SKM-1 treated with dmso at 0.1 percent for 144 hours (cell line): ENCODE measurements around the gene APOM.

Experiments
- DNase-seq: peaks from one replicate; lab custom pipeline; 2025; ENCODE audit not compliant: unreplicated experiment; lab: John Stamatoyannopoulos, UW

The APOM gene

DNA sequence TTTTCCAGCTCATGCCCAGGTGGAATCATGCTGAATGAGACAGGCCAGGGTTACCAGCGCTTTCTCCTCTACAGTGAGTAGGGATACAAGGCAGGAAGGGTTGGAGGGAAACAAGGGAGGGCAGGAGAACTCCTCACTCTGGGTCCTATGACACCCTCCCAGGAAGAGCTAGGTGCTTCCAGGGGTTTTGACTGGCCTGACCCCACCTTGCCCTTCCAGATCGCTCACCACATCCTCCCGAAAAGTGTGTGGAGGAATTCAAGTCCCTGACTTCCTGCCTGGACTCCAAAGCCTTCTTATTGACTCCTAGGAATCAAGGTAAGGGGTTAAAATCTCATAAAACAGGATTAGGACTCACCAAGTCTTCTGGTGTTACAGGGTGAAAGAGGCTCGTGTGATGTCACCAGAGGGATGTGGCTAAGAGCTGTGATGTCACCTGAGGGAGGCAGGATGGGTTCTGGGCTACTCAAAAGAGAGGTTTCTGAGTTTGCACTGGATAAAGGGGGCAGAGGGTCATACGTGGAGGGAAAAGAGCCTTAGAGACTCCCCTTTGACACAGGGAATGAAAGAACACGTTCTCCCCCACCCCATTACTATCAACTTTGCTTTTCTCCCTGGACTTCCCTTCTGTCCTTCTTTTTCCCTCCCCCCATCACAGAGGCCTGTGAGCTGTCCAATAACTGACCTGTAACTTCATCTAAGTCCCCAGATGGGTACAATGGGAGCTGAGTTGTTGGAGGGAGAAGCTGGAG, 1.9 kb downstream of the APOM start:
- no peak for DNase-seq

DNA sequence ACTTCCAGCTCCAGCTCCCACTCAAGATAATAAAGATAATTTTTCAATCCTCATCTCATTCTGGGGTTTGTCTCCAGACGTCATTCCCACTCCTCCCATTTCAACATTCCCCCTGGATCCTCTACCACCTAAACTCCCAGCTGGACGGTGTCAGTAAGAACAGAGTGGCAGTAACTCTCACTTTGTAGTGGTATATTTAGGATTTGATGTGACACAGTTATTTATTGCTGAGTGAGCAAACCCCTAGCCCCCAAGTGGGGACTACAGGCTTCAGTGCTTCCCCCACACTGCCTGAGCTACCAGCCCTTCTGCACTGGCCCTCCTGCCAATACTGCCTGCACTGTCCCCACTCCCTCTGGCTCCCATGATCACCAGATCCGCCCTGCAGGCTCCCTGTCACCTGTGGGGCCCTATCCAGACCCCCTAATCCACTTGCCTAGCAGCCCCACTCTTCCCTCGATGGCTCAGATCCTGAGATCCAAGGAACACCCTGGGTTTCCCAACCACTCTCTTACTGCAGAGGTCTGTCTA, 2.5 kb downstream of the APOM start:
- DNase-seq, result no peak

DNA sequence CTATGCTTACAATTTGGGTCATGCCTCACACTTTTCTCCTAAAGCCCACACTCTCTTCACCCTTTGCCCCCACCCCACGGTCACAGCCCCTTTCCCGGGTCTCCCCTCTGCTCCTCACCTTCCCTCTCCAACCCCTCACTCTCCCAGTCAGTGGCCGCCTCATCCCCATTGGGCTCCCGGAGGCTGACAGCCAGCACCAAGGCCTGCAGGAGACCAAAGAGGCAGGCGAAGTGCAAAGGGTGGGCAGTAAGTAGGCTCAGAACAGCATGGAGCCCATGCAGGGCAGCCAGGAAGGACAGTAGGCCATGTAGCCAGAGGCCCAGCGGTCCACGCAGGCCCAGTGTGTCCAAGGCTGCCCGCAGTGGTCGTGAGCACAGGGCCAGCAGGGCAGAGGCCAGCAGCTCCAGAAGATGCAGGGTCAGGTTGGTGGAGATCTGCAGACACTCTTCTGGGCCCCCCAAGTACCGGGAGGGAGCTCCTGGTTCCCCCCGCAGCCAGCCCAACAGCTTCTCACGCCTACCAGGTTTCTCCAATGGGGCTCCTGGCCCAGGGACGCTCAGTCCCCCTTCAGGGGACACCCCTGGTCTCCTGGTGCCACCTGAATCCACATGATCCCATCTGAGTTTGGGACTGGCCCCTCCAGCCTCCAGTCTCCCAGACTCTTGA, 3.4 kb downstream of the APOM start:
- DNase-seq, result no peak

DNA sequence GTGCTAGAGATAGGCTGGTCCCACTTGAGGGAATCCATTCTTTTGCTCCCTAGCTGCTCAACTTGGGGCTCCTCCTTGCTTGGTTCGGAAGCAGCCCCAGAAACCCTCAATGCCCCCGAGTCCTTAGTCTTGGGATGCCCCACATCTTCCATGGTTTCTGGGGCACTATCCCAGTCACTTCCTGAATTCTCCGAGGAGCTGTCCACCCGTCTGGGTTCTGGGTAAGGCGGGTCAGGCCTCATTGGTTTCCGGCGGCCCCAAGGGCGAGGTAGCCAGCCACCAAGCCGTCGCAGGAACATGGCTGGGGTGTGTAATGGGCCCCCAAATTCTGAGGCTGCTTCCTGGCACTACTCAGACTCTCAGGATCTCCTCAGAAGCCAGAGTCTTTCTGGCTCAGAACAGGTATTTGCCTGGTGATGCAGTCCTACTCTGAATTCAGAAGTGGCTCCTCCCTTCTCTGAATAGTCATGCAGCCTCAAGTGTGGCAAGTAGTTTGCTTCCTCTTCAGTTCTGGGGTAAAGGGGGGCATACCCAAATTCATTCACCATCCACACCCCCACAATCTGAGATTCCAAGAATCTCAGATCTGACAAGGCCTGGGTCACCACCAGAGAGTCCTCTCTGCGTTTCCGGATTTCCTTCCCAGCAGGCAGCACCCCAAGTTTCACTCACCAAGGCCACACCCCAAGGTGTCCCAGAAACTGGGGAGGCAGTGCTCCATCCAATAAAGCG, 4.1 kb downstream of the APOM start:
- peak; percentile 19 for DNase-seq

DNA sequence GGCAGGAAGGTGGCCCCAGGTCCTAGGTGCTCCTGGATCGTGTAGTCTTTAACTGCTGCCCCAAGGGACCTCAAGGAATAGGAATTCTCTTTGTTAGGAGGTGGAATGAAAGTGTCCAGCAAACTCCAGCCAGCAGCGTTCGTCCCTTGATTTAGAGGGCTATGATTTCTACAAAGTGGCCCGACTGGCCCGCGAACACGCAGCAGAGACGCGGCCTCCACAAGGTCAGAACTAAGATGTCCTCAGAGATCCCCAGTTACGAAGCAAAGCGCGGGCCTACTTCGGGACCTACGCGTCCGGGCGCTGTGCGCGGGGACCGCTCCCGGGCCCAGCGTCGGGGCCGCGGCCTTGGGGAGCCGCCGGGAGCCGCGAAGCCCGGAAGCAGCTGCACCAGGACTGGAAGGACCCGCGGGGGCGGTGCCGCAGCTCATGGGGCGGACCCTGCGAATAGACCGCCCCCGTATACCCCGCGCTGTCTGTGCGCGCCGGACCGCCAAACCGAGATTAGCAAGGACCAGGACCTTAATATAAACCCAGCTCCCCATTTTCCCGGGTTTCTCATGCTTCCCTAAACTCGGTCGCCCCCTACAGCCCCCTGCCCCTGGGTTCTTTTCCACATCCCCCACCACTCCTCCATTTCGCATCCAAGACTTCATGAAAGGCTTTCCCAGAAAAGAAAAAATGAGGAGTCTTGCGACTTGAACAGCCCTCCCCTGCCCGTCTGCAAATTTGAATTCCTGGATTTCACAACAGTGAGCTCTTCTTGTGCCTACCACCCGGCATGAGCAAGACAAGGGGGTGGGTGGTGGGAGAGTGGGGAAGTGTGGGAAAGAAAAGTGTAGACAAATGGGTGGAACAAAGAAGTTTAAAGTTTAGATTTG, 4.9 kb downstream of the APOM start, which contains the start of gene C6orf47:
Gene C6orf47 (minus strand): TSS at position 398 of the 881 bp plus-strand sequence. CDS start 831 bp downstream, outside the sequence.
- peak; percentile 73 for DNase-seq

DNA sequence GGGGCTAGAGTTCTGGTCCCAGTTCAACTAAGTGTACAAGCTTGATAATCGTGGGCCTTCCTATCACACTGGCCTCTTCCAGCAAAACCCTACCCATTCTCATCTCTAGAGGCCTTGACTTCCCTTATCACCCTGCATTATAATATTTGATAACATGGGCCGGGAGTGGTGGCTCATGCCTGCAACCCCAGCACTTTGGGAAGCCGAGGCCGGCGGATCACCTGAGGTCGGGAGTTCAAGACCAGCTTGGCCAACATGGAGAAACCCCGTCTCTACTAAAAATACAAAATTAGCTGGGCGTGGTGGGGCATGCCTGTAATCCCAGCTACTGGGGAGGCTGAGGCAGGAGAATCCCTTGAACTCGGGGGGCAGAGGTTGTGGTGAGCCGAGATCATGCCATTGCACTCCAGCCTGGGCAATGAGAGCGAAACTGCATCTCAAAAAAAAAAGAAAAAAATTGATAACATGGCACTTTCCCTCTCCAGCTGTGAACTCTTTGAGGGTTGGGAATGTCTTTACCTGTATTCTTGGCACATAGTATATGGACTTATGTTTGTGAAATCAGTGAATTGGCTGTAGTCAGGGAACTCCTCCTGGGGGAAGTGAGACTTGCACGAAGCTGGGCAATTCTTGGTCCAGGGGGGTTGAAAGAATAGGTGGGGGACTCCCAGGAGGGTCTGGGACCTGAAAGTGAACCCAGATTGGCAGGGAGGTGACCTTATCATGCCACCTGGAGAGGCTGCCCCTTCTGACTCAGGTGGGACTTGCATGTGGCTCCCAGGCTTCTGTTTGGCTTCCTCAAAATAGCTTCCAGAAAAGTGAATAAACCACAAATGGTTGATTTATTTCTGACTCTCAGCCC, 5.8 kb downstream of the APOM start:
- no peak for DNase-seq

DNA sequence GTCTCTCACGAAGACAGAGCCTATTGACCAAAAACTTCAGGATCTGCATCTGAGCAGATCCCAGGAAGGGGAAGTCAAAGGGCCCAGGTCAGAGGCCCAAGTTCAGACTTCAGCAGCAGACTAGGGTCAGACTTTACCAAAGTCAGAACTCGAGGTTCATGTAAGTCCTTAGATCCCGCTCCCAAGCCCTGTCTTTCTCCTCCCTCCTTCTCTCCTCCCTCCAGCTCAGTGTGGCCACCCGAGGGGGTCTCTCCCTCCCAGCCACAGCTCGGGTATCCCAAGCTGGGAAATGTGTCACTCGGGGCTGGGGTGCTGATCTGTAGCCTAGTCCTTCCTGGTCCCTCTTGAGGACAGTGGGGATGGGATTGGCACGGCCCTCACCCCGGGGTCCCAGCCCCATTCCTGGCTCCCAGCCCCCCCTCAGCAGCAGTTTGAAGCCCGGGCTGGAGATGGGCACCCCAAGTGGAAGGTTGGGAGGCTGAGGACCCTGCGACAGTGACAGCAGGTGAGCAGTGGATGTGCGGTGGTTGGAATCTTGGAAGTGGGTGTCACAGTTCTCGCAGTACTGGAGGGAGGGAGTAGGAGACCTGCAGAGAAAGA, 6.5 kb downstream of the APOM start:
- no peak for DNase-seq

DNA sequence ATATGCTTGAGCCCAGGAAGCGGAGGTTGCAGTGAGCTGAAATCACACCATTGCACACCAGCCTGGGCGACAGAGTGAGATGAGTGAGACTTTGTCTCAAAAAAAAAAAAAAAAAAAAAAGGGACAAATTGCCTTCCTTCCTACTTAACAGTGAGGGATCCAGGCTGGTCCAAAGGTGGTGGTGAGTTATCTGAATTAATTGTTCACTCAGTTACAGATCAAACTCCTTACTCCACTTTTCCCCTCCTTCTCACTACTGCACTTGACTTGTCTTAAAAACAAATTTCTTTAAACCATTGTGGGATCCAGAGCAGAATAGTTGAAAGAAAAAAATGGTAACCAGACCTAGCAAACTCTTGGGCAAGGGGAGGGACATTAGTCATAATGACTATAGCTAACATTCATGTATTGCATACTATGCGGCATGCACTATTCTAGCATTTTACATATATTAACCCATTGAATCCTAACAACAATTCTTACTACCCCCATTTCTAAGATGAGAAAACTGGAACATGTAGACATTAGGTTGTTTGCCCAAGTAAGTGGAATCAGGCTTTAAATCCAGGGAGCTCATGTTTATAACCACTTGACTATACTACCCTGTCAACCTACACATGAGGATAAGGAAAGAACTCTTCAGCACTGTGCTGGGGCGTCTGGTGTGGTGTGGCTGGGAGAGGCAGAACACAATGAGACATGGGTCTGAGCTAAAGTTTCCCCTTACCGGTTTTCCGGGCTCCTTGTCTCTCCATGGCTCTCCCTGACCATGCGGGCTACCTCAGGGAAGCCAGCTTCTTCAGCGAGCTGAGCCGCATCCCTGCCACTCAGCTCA, 7.6 kb downstream of the APOM start:
- DNase-seq, result no peak

DNA sequence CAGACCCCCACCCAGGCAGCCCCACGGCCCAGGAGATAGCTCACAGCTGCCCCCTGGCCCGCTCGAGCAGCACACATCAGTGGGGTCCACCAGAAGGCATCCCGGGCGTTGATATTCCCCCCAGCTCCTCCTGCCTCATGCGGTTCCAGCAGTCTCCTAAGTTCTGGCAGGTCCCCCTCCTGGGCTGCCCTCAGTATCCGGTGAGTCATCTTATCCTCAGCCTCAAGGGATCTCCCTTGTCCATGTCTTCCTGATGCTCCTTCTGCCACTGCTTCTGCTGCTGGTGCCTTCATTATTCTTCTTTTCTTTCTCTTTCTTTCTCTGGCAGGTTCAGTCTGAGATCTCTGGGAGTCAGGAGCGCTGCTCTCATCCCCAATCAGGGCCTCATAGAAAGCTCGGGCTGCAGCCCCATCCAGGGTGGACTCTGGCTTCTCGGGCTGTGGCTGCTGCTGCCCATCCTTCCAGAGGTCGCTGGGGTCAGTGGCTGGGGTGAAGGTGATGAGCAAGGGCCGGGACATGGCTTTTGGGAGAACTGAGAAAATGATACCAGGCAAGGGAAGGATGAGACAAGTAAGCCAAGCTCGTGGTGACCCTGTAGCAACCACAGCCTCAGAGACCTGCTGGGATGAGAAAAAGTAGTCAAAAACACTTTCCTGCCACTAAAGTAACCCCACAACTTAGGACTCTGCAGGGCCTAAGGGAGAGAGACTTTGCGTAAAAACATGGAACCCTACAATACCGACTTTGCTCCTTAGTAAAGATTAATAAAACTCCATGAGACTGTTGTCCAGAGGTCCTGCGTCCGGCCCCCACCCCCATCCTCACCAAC, 8.5 kb downstream of the APOM start:
- DNase-seq, result no peak

DNA sequence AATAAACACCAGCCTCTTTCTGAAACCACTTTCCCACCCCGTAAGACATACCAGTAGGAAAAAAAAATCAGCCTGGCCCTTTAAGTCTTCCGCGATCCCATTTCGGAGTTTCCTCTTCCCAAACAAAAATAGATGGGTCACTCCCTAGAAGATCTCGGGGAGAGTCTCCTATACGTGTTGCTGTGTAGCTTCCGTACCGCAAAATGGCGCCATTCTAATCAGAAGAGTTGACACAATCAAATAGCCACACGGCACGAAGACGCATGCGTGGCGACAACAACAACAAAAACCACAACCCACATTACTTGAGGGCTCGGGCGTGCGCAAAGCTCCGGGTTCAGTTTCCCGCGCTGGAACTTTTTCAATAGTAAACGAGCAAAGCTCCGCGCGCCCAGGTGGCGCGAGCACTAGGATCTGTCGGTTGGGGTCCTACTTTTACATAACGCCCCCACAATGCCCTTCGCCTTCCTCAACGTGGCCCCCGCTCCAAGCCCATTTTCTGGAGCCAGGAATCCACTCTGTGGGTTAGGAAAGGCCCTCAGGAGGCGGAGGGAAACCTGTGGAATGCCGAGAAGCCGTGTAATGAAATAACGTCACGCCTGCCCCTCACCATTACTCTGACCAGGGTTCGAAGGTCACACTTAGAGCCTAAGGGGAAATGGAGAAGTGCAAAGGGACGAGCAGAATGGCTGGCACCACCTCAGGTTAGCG, 9.3 kb downstream of the APOM start, which contains the start of gene GPANK1:
Gene GPANK1 (minus strand): TSS at position 208 of the 711 bp plus-strand sequence. CDS start 519 bp downstream, outside the sequence.
- peak; percentile 84 for DNase-seq

DNA sequence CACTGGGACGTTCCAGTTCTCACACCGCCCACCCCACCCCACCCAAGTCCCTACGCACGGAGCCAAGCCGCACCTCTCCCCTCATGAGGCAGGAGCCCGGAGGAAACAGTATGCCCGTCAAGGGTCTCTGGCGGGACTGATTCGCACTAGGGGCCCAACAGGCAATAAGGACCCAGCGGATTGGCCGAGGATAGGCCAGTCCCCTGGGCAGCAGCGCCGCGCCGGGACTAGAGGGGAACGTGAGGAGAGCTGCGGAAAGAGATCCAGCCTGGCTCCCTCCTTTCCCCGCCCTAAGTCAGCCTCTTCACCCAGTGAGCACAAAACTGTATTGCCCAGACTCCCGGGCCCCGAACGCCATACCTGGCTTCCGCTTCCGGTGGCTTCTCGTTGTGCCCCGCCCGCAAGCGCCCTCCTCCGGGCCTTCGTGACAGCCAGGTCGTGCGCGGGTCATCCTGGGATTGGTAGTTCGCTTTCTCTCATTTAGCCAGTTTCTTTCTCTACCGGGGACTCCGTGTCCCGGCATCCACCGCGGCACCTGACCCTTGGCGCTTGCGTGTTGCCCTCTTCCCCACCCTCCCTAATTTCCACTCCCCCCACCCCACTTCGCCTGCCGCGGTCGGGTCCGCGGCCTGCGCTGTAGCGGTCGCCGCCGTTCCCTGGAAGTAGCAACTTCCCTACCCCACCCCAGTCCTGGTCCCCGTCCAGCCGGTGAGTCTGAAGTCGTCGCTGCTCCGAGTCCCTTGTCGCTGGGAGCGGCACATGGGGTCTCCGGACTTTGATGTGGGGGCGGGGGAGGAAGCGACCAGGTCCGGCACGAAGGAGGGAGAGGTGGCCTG, 10.0 kb downstream of the APOM start, which contains the start of gene CSNK2B:
Gene CSNK2B (plus strand): TSS at position 580 of the 836 bp plus-strand sequence. CDS start 752 bp downstream, outside the sequence.
- peak; percentile 99 for DNase-seq

DNA sequence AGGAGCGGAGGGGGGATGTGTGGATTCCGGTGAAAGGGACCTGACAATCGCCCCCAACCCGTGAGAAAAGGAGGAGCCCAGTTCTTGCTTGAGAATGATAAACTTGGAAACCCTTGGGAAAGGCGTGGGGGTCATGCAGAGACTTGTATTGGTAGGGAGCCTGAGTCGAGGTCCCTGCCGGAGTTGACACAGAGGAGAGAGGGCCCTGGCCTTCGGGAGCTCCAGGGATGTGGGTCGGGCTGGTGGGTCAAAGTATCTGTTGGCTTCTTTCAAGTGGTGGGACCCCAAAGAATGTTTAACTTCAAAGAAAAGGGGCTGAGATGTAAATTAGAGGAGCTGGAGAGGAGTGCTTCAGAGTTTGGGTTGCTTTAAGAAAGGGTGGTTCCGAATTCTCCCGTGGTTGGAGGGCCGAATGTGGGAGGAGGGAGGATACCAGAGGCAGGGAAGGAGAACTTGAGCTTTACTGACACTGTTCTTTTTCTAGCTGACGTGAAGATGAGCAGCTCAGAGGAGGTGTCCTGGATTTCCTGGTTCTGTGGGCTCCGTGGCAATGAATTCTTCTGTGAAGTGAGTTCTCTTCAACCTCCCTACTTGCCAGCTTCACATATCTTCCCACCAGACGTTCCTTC, 10.8 kb downstream of the APOM start:
- DNase-seq, result no peak

DNA sequence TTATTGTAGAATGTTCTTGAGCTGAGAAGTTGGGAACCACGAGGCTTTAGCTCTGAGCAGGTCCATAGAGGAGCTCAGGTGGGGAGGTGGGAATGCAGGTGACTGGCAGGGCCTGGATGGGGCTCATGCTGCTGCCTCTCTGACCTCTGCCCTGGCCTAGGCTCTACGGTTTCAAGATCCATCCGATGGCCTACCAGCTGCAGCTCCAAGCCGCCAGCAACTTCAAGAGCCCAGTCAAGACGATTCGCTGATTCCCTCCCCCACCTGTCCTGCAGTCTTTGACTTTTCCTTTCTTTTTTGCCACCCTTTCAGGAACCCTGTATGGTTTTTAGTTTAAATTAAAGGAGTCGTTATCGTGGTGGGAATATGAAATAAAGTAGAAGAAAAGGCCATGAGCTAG, 14.0 kb downstream of the APOM start, which contains the start of gene LY6G5B:
Gene LY6G5B (plus strand): TSS at position 301 of the 400 bp plus-strand sequence. CDS start 975 bp downstream, outside the sequence.
- DNase-seq, result no peak

DNA sequence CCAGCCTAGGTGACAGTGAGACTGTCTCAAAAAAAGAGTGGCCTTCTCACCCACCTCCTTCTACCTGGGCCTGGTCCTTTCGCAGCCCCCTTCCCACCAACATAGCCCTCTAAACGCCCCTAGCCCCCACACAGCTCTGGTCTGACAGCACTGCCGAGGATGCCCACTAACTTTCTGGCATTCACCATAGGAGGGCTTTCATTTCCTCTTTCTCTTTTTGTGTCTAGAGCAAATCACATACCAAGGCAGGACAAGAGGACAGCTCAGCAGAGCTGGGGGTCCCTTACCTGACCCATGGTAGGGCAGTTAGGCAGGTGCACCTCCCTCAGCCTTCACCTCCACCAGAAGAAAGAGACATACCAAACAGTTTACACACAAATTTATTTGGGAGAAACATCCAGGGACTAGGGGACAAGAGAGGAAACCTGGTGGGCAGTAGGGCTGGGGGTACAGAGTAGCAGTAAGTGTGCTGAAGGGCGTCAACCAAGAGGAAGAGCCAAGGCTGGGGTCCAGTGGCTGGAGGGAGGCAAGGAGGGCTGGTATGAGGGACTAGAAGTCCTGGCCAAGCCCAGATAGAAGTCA, 20.7 kb downstream of the APOM start:
- DNase-seq, result no peak

DNA sequence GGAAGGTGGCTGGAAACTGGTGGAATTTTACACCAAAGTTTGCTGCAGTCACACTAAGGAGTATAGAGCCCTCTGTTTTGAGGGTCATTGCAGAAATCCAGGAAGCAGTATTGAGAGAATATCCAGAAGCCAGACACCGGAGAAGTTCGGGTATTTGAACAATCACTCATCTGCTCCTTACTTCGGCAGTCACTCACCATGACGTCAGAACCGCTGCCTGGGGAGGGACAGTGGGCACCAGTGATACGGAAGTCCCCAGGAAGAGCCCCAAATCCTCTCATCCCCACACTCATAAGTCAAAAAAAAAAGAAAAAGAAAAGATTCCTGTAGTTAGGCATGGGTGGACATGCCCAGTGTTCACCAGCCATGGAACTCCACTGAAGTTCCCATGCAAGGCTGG, 21.2 kb downstream of the APOM start:
- no peak for DNase-seq
